Calu3 (cell line): Measurements from ENCODE around the gene PZP. TPM values are rescaled to one million over a fixed set of nuclear protein-coding genes. Genes with fewer than 3 reads are reported as not detected.

ENCODE experiments used
- Bru-seq: library from RNA; stranded (reverse); fragments of 400-500 nt; gene quantifications from one replicate; lab custom pipeline; 2021; lab: Mats Ljungman, UMichigan
- BruChase-seq, 2 experiments: library from RNA; stranded (reverse); fragments of 400-500 nt; gene quantifications; one replicate each; lab custom pipeline; 2021; lab: Mats Ljungman, UMichigan
- BruUV-seq: library from RNA; stranded (reverse); fragments of 400-500 nt; replicated peaks from 2 replicates; lab custom pipeline; 2021; lab: Mats Ljungman, UMichigan
- CTCF ChIA-PET: fragments of 300-600 bp; sonication (Branson Sonifier 250); formaldehyde crosslinking; loops from one replicate; lab custom pipeline; 2022; ENCODE audit warnings: antibody characterized with exemption; lab: Charles Lee
- DNase-seq: peaks from one replicate; pipeline ENCODE4 v3.0.0; 2022
- H3K27ac Mint-ChIP-seq: one replicate; pipeline ENCODE4 v1.8.0; 2022; ENCODE audit warnings: mixed read lengths; ENCODE audit not compliant: unreplicated experiment
- H3K27me3 Mint-ChIP-seq: one replicate; pipeline ENCODE4 v1.8.0; 2022; ENCODE audit warnings: mixed read lengths; ENCODE audit not compliant: unreplicated experiment
- H3K36me3 Mint-ChIP-seq: one replicate; pipeline ENCODE4 v1.8.0; 2022; ENCODE audit warnings: mild to moderate bottlenecking, moderate library complexity, mixed read lengths; ENCODE audit not compliant: insufficient read depth, unreplicated experiment
- H3K4me1 Mint-ChIP-seq: one replicate; pipeline ENCODE4 v1.8.0; 2022; ENCODE audit warnings: mild to moderate bottlenecking, low read depth, mixed read lengths; ENCODE audit not compliant: unreplicated experiment
- H3K4me3 Mint-ChIP-seq: one replicate; pipeline ENCODE4 v1.8.0; 2022; ENCODE audit warnings: mild to moderate bottlenecking, low read depth, moderate library complexity, mixed read lengths; ENCODE audit not compliant: unreplicated experiment
- H3K9me3 Mint-ChIP-seq: one replicate; pipeline ENCODE4 v1.8.0; 2022; ENCODE audit warnings: low read depth, mixed read lengths; ENCODE audit not compliant: unreplicated experiment
- intact Hi-C: fragments of 100-400 bp; cut with micrococcal nuclease; formaldehyde crosslinking; loops from one replicate; pipeline ENCODE4 v1.10.0; 2022; ENCODE audit not compliant: unreplicated experiment
- long read RNA-seq: library from polyadenylated mRNA; stranded (forward); transcript quantifications from one replicate; pipeline ENCODE4 v2.0.0, GENCODE V29; 2022
- total RNA-seq: library from RNA; stranded (reverse); gene quantifications from 2 replicates; pipeline ENCODE4 v1.2.3, GENCODE V29; 2022
- TF ChIP-seq, protein P1 (sequence below): fragments of 200-600 bp; IDR thresholded peaks from one replicate; pipeline ENCODE4 v1.8.0; 2022; ENCODE audit warnings: antibody characterized with exemption; ENCODE audit not compliant: unreplicated experiment

PZP gene
- total RNA-seq (not detected in 2 replicates), Bru-seq, nascent RNA (not detected), BruChase-seq, experiment 1, labeled RNA remaining after a 6-hour chase (not detected), BruChase-seq, experiment 2, labeled RNA remaining after a 2-hour chase (not detected)
- long read RNA-seq = 0 reads

DNA sequence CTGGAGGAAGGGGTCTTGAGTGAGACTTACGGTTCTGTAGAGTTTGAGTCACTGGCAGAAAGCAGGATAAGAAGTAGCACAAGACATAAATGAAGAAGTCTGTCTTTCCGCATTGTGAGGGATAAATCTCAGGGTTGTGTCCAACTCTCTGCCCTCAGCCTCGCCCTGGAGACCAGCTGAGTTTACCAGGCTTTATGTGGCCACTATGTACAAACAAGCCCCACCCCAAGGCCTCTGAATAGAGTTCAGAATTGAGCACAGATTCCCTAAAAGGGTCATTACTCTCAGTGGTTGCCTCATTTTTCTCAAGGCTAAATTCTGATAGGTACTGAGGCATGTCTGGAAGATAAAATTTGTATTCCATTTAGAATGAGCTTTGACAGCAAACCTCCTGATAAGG lies at the start of gene PZP:
PZP (minus strand) TSS at position 167 of the 400 bp plus-strand sequence; CDS start at position 113, 54 bp downstream.
- no peak for DNase-seq
- Mint-ChIP-seq H3K4me1 (no peaks in the 10 kb centered on the region), H3K27me3 (peaks cover 8% of the 10 kb centered on the region), H3K4me3 (no peak within 1 kb of the TSS), H3K9me3 (no peaks in the 10 kb centered on the region), H3K36me3 (no peaks in the 10 kb centered on the region), H3K27ac (no peak within 1 kb of the TSS)
- TF ChIP-seq, protein P1, sequence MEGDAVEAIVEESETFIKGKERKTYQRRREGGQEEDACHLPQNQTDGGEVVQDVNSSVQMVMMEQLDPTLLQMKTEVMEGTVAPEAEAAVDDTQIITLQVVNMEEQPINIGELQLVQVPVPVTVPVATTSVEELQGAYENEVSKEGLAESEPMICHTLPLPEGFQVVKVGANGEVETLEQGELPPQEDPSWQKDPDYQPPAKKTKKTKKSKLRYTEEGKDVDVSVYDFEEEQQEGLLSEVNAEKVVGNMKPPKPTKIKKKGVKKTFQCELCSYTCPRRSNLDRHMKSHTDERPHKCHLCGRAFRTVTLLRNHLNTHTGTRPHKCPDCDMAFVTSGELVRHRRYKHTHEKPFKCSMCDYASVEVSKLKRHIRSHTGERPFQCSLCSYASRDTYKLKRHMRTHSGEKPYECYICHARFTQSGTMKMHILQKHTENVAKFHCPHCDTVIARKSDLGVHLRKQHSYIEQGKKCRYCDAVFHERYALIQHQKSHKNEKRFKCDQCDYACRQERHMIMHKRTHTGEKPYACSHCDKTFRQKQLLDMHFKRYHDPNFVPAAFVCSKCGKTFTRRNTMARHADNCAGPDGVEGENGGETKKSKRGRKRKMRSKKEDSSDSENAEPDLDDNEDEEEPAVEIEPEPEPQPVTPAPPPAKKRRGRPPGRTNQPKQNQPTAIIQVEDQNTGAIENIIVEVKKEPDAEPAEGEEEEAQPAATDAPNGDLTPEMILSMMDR = no peak
- intact Hi-C loops = no loop called here
- CTCF ChIA-PET = no interaction called here
- no TSS peak for BruUV-seq

DNA sequence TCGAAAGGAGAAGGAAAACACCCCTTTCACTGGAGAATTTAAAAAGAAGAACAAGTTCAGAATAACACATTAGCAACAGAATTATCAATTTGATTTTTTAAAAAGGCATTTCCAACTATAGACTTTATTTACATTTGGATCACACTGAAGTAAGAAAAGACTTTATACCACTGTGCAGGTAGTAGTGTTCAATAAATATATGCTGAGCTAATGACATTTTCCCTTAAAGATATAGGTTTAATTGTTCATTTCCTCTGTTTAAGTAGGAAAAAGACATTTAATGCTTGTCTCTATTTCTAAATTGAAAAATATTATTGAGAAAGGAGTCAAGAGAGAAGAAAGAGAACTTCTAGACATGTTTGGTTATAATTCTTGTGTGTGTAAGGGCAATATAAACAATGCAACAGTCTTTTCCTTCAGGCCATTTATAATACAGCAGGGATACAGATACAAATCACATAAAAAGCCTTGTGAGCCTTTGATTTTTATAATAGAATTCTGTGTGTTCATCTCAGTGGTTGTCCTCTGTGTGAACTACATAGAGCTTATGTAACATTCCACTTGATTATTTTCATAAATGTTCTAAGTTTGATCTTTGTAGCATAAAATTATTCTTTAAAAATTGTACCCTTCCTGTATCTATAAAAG lies 48.7 kb upstream of the PZP start:
- Mint-ChIP-seq H3K4me3 (no peak overlapping the region), H3K27me3 (peaks cover 20% of the 10 kb centered on the region), H3K36me3 (no peaks in the 10 kb centered on the region), H3K27ac (no peak overlapping the region), H3K9me3 (no peaks in the 10 kb centered on the region), H3K4me1 (no peaks in the 10 kb centered on the region)
- TF ChIP-seq, protein P1 = no peak
- intact Hi-C loops = no loop called here
- CTCF ChIA-PET = no interaction called here
- BruUV-seq = no TSS peak
- DNase-seq = no peak

DNA sequence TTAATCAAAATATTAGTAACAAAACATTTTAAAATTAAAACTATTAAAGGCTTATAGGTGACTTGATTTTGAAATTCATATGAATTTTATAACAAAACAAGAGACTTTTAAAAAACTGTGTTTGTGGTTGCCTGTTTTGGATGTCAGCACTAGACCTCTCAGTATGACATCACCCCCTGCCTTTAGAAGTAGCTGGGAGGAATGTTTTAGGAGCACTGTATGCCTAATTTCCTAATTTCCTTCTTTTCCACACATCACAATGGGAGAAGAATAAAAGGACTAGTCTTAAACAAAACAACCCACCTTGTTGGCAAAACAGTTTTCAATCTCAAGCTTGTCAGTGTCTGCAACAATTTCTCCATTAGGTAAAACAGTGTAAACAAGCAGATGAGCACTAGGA lies 48.1 kb upstream of the PZP start:
- no peaks in the 10 kb centered on the region for H3K36me3 Mint-ChIP-seq
- no peaks in the 10 kb centered on the region for H3K4me1 Mint-ChIP-seq
- intact Hi-C loops = no loop called here
- no TSS peak for BruUV-seq
- CTCF ChIA-PET = no interaction called here
- TF ChIP-seq, protein P1 = no peak
- no peak for DNase-seq
- no peaks in the 10 kb centered on the region for H3K9me3 Mint-ChIP-seq
- no peak overlapping the region for H3K4me3 Mint-ChIP-seq
- peaks cover 25% of the 10 kb centered on the region for H3K27me3 Mint-ChIP-seq
- H3K27ac Mint-ChIP-seq = no peak overlapping the region

DNA sequence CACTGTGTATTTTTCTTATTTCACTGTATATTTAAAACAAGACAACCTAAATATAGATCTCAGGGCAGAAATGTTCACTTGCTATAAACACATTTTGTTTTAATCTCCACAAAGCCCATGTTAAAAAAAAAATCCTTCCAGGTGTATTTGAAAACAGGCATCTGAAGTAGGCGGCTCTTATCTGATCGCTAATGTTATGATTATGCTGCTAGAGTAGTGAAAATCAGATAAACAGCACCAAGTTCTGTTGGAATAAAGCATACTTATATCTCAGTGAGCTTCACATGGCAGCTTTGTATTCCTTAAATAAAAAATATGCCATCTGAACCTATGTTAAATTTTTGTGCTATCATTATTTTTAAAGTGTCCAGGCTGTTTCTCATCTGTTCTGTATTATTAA lies 47.6 kb upstream of the PZP start:
- no TSS peak for BruUV-seq

More for the DNA sequence above, 47.6 kb upstream of the PZP start:
- no peak overlapping the region for H3K4me3 Mint-ChIP-seq
- no peak for DNase-seq
- no peaks in the 10 kb centered on the region for H3K4me1 Mint-ChIP-seq
- CTCF ChIA-PET = no interaction called here
- no peaks in the 10 kb centered on the region for H3K36me3 Mint-ChIP-seq
- intact Hi-C loops = no loop called here
- no peaks in the 10 kb centered on the region for H3K9me3 Mint-ChIP-seq
- peaks cover 30% of the 10 kb centered on the region for H3K27me3 Mint-ChIP-seq
- no peak overlapping the region for H3K27ac Mint-ChIP-seq
- TF ChIP-seq, protein P1 = no peak
